Activated gamma-delta T cell treated with anti-CD3 and anti-CD28 coated beads, Interleukin-2, amount 50 U/mL, for 16 hours (primary cell): ENCODE measurements around the gene ULK4.
"Not testable (repeated sequence)": the region's sequence is repeated elsewhere in the genome, so short reads cannot be mapped to it uniquely, and the experiment has no call there.

ENCODE experiments used
- DNase-seq: peaks from one replicate; pipeline ENCODE4 v3.0.0-alpha.2; 2020; ENCODE audit warnings: low read depth

Gene ULK4

GRCh38 chr3:41768363-41768762 lies 193.5 kb downstream of the ULK4 start:
- no peak for DNase-seq

GRCh38 chr3:41762867-41763266 lies 199.0 kb downstream of the ULK4 start:
- DNase-seq: not testable (repeated sequence)

- DNase-seq: no peak
Measured at GRCh38 chr3:41753651-41754050, 208.3 kb downstream of the ULK4 start.

GRCh38 chr3:41751597-41751996 lies 210.3 kb downstream of the ULK4 start:
- no peak for DNase-seq

- no peak for DNase-seq
Measured at GRCh38 chr3:41749988-41750387, 211.9 kb downstream of the ULK4 start.

GRCh38 chr3:41746215-41746614 lies 215.7 kb downstream of the ULK4 start:
- no peak for DNase-seq

GRCh38 chr3:41742121-41742520 lies 219.8 kb downstream of the ULK4 start:
- no peak for DNase-seq

- no peak for DNase-seq
Measured at GRCh38 chr3:41740374-41740886, 221.5 kb downstream of the ULK4 start.

- no peak for DNase-seq
Measured at GRCh38 chr3:41726891-41727290, 235.0 kb downstream of the ULK4 start.

- DNase-seq: no peak
Measured at GRCh38 chr3:41717641-41718040, 244.3 kb downstream of the ULK4 start.

GRCh38 chr3:41716471-41716870 lies 245.4 kb downstream of the ULK4 start:
- no peak for DNase-seq

GRCh38 chr3:41715376-41715775 lies 246.5 kb downstream of the ULK4 start:
- no peak for DNase-seq

GRCh38 chr3:41711651-41712050 lies 250.3 kb downstream of the ULK4 start:
- no peak for DNase-seq

- DNase-seq: no peak
Measured at GRCh38 chr3:41710646-41711388, 251.1 kb downstream of the ULK4 start.

GRCh38 chr3:41709213-41709612 lies 252.7 kb downstream of the ULK4 start:
- not testable (repeated sequence) for DNase-seq

GRCh38 chr3:41708176-41708575 lies 253.7 kb downstream of the ULK4 start:
- no peak for DNase-seq

- no peak for DNase-seq
Measured at GRCh38 chr3:41705893-41706292, 256.0 kb downstream of the ULK4 start.

- no peak for DNase-seq
Measured at GRCh38 chr3:41701191-41701698, 260.7 kb downstream of the ULK4 start.

- no peak for DNase-seq
Measured at GRCh38 chr3:41700155-41700554, 261.7 kb downstream of the ULK4 start.

GRCh38 chr3:41698898-41699297 lies 263.0 kb downstream of the ULK4 start:
- no peak for DNase-seq

- no peak for DNase-seq
Measured at GRCh38 chr3:41697702-41698101, 264.2 kb downstream of the ULK4 start.

GRCh38 chr3:41695806-41696205 lies 266.1 kb downstream of the ULK4 start:
- not testable (repeated sequence) for DNase-seq

- no peak for DNase-seq
Measured at GRCh38 chr3:41693799-41694198, 268.1 kb downstream of the ULK4 start.
